ENCODE data around the gene EVL. TPM values are rescaled to one million over a fixed set of nuclear protein-coding genes. Genes with fewer than 3 reads are reported as not detected.

EVL gene
- total RNA-seq, 2 donors from 2014 or later: 493 to 560 TPM

GRCh38 chr14:100122481-100123223 lies 57.4 kb downstream of the EVL start:
- no peak for ATAC-seq (replicated peaks)
- H3K4me3 Mint-ChIP-seq: no peak overlapping the region
- no peaks in the 10 kb centered on the region for H3K9me3 Mint-ChIP-seq
- H3K27me3 Mint-ChIP-seq: no peaks in the 10 kb centered on the region
- H3K4me1 Mint-ChIP-seq: peaks cover 13% of the 10 kb centered on the region
- peaks cover 91% of the 10 kb centered on the region for H3K36me3 Mint-ChIP-seq (ENCODE audit: low read depth)
- peak overlapping the region; percentile 74 for H3K27ac Mint-ChIP-seq

GRCh38 chr14:100123618-100124017 lies 58.4 kb downstream of the EVL start:
- Mint-ChIP-seq H3K4me3 (no peak overlapping the region), H3K9me3 (no peaks in the 10 kb centered on the region), H3K4me1 (peaks cover 10% of the 10 kb centered on the region), H3K36me3 (ENCODE audit: low read depth) (peaks cover 88% of the 10 kb centered on the region), H3K27me3 (no peaks in the 10 kb centered on the region), H3K27ac (peak overlapping the region; percentile 74)
- no peak for ATAC-seq (replicated peaks)

- no peak for ATAC-seq (replicated peaks)
- Mint-ChIP-seq H3K4me3 (no peak overlapping the region), H3K9me3 (no peaks in the 10 kb centered on the region), H3K27me3 (no peaks in the 10 kb centered on the region), H3K27ac (peak overlapping the region; percentile 18), H3K4me1 (peaks cover 10% of the 10 kb centered on the region), H3K36me3 (ENCODE audit: low read depth) (peaks cover 88% of the 10 kb centered on the region)
Observed at GRCh38 chr14:100124551-100125088, 59.4 kb downstream of the EVL start.

GRCh38 chr14:100126401-100126800 lies 61.2 kb downstream of the EVL start:
- H3K9me3 Mint-ChIP-seq: no peaks in the 10 kb centered on the region
- H3K27me3 Mint-ChIP-seq: no peaks in the 10 kb centered on the region
- peaks cover 93% of the 10 kb centered on the region for H3K36me3 Mint-ChIP-seq (ENCODE audit: low read depth)

GRCh38 chr14:100127853-100128455 lies 62.7 kb downstream of the EVL start:
- peak overlapping the region; percentile 68 for H3K27ac Mint-ChIP-seq
- peaks cover 9% of the 10 kb centered on the region for H3K4me1 Mint-ChIP-seq
- H3K4me3 Mint-ChIP-seq: no peak overlapping the region
- H3K9me3 Mint-ChIP-seq: no peaks in the 10 kb centered on the region
- no peaks in the 10 kb centered on the region for H3K27me3 Mint-ChIP-seq
- H3K36me3 Mint-ChIP-seq (ENCODE audit: low read depth): peaks cover 96% of the 10 kb centered on the region
- no peak for ATAC-seq (replicated peaks)

More at GRCh38 chr14:100126401-100126800, 61.2 kb downstream of the EVL start:
- ATAC-seq (replicated peaks): no peak
- Mint-ChIP-seq H3K27ac (no peak overlapping the region), H3K4me3 (no peak overlapping the region), H3K4me1 (peaks cover 9% of the 10 kb centered on the region)

- ATAC-seq (replicated peaks): no peak
- Mint-ChIP-seq H3K9me3 (no peaks in the 10 kb centered on the region), H3K4me3 (no peak overlapping the region), H3K27me3 (no peaks in the 10 kb centered on the region), H3K27ac (no peak overlapping the region), H3K36me3 (ENCODE audit: low read depth) (peaks cover 96% of the 10 kb centered on the region), H3K4me1 (peaks cover 9% of the 10 kb centered on the region)
Observed at GRCh38 chr14:100128688-100129087, 63.5 kb downstream of the EVL start.

- Mint-ChIP-seq H3K4me1 (peaks cover 9% of the 10 kb centered on the region), H3K27ac (no peak overlapping the region), H3K27me3 (no peaks in the 10 kb centered on the region), H3K4me3 (no peak overlapping the region), H3K9me3 (no peaks in the 10 kb centered on the region), H3K36me3 (ENCODE audit: low read depth) (peaks cover 96% of the 10 kb centered on the region)
- no peak for ATAC-seq (replicated peaks)
Observed at GRCh38 chr14:100129161-100129589, 64.0 kb downstream of the EVL start.

- H3K27me3 Mint-ChIP-seq: no peaks in the 10 kb centered on the region
Observed at GRCh38 chr14:100130521-100130920, 65.3 kb downstream of the EVL start.

GRCh38 chr14:100131181-100131580 lies 66.0 kb downstream of the EVL start:
- Mint-ChIP-seq H3K27me3 (no peaks in the 10 kb centered on the region), H3K27ac (peak overlapping the region; percentile 80), H3K9me3 (no peaks in the 10 kb centered on the region), H3K36me3 (ENCODE audit: low read depth) (peaks cover 96% of the 10 kb centered on the region), H3K4me1 (peaks cover 9% of the 10 kb centered on the region), H3K4me3 (no peak overlapping the region)
- no peak for ATAC-seq (replicated peaks)

More at GRCh38 chr14:100130521-100130920, 65.3 kb downstream of the EVL start:
- no peak overlapping the region for H3K4me3 Mint-ChIP-seq
- peaks cover 9% of the 10 kb centered on the region for H3K4me1 Mint-ChIP-seq
- peak overlapping the region; percentile 80 for H3K27ac Mint-ChIP-seq
- peaks cover 96% of the 10 kb centered on the region for H3K36me3 Mint-ChIP-seq (ENCODE audit: low read depth)
- H3K9me3 Mint-ChIP-seq: no peaks in the 10 kb centered on the region
- ATAC-seq (replicated peaks): no peak

GRCh38 chr14:100132161-100132902 lies 67.1 kb downstream of the EVL start:
- Mint-ChIP-seq H3K4me1 (peaks cover 9% of the 10 kb centered on the region), H3K4me3 (no peak overlapping the region), H3K27ac (peak overlapping the region; percentile 80), H3K9me3 (no peaks in the 10 kb centered on the region), H3K36me3 (ENCODE audit: low read depth) (peaks cover 96% of the 10 kb centered on the region), H3K27me3 (no peaks in the 10 kb centered on the region)
- no peak for ATAC-seq (replicated peaks)

GRCh38 chr14:100132903-100133510 lies 67.8 kb downstream of the EVL start:
- peak overlapping the region; percentile 79 for H3K27ac Mint-ChIP-seq
- H3K27me3 Mint-ChIP-seq: no peaks in the 10 kb centered on the region
- ATAC-seq (replicated peaks): no peak
- H3K36me3 Mint-ChIP-seq (ENCODE audit: low read depth): peaks cover 96% of the 10 kb centered on the region
- H3K9me3 Mint-ChIP-seq: no peaks in the 10 kb centered on the region
- H3K4me3 Mint-ChIP-seq: no peak overlapping the region
- H3K4me1 Mint-ChIP-seq: peaks cover 5% of the 10 kb centered on the region

GRCh38 chr14:100134586-100134985 lies 69.4 kb downstream of the EVL start:
- Mint-ChIP-seq H3K27ac (peak overlapping the region; percentile 79), H3K27me3 (no peaks in the 10 kb centered on the region), H3K4me3 (no peak overlapping the region), H3K4me1 (peaks cover 5% of the 10 kb centered on the region), H3K36me3 (ENCODE audit: low read depth) (peaks cover 100% of the 10 kb centered on the region), H3K9me3 (no peaks in the 10 kb centered on the region)
- ATAC-seq (replicated peaks): no peak

- peaks cover 5% of the 10 kb centered on the region for H3K4me1 Mint-ChIP-seq
- no peak for ATAC-seq (replicated peaks)
- H3K27me3 Mint-ChIP-seq: no peaks in the 10 kb centered on the region
- H3K36me3 Mint-ChIP-seq (ENCODE audit: low read depth): peaks cover 100% of the 10 kb centered on the region
- no peak overlapping the region for H3K4me3 Mint-ChIP-seq
- H3K27ac Mint-ChIP-seq: no peak overlapping the region
- no peaks in the 10 kb centered on the region for H3K9me3 Mint-ChIP-seq
Observed at GRCh38 chr14:100135073-100135472, 69.9 kb downstream of the EVL start.

GRCh38 chr14:100135784-100136183 lies 70.6 kb downstream of the EVL start:
- peaks cover 100% of the 10 kb centered on the region for H3K36me3 Mint-ChIP-seq (ENCODE audit: low read depth)
- no peak for ATAC-seq (replicated peaks)
- peak overlapping the region; percentile 59 for H3K27ac Mint-ChIP-seq
- H3K9me3 Mint-ChIP-seq: no peaks in the 10 kb centered on the region
- H3K4me1 Mint-ChIP-seq: peaks cover 2% of the 10 kb centered on the region
- no peak overlapping the region for H3K4me3 Mint-ChIP-seq
- H3K27me3 Mint-ChIP-seq: no peaks in the 10 kb centered on the region

All from activated T-helper 17 cell treated with anti-CD3 and anti-CD28 coated beads, Interleukin-2, amount 50 U/mL, for 72 hours (primary cell).